HL-60 (cell line): ENCODE data around the gene PRICKLE2.

Experiments used
- DNase-seq, 2 experiments: peaks; one replicate each; pipeline ENCODE4 v3.0.0-alpha.2; 2010 to 2020; ENCODE audit warnings: low read depth in 1 of 2, low spot score in 1 of 2
- H3K27ac ChIP-seq: fragments of 250-450 bp; sonication (Bioruptor Pico); replicated peaks from 2 replicates; pipeline ENCODE4 v1.5.1; 2020; ENCODE audit warnings: mild to moderate bottlenecking, moderate library complexity
- H3K27me3 ChIP-seq: fragments of 250-450 bp; sonication (Bioruptor Pico); 2 replicates; pipeline ENCODE4 v1.5.1; 2021; ENCODE audit warnings: mild to moderate bottlenecking, moderate library complexity; ENCODE audit not compliant: insufficient read depth, poor library complexity, severe bottlenecking
- H3K4me3 ChIP-seq: replicated peaks from 2 replicates; pipeline ENCODE4 v1.5.1; 2011; ENCODE audit warnings: mild to moderate bottlenecking, control low read depth, low read length; ENCODE audit not compliant: insufficient read depth
- CTCF ChIP-seq: IDR thresholded peaks from one replicate; pipeline ENCODE4 v1.5.1; 2011; ENCODE audit warnings: low read length, control low read depth, inconsistent platforms; ENCODE audit not compliant: insufficient read depth
- GABPA ChIP-seq: IDR thresholded peaks from 2 replicates; pipeline ENCODE4 v1.6.1; 2012; ENCODE audit warnings: low read depth
- POLR2AphosphoS5 ChIP-seq: IDR thresholded peaks from 2 replicates; pipeline ENCODE4 v1.6.1; 2012; ENCODE audit warnings: low read depth
- REST ChIP-seq: IDR thresholded peaks from 2 replicates; pipeline ENCODE4 v1.6.1; 2012; ENCODE audit warnings: low read depth; ENCODE audit not compliant: insufficient replicate concordance
- SPI1 ChIP-seq: IDR thresholded peaks from 2 replicates; pipeline ENCODE4 v1.6.1; 2012; ENCODE audit warnings: low read depth, mild to moderate bottlenecking, borderline replicate concordance

Gene PRICKLE2

GRCh38 chr3:64063207-64063982 is 161.9 kb downstream of the PRICKLE2 start:
- TF ChIP-seq SPI1 (no peak), GABPA (no peak), POLR2AphosphoS5 (no peak), CTCF (no peak), REST (no peak)
- DNase-seq: no peak
- H3K27ac ChIP-seq: no peak overlapping the region
- H3K4me3 ChIP-seq: no peak overlapping the region
- H3K27me3 ChIP-seq: no peaks in the 10 kb centered on the region

GRCh38 chr3:64061628-64062027 is 163.6 kb downstream of the PRICKLE2 start:
- Histone ChIP-seq H3K27ac (no peak overlapping the region), H3K27me3 (no peaks in the 10 kb centered on the region), H3K4me3 (no peak overlapping the region)
- TF ChIP-seq GABPA (no peak), CTCF (no peak), REST (no peak), POLR2AphosphoS5 (no peak), SPI1 (no peak)
- no peak for DNase-seq

- no peak for TF ChIP-seq POLR2AphosphoS5
- no peak for TF ChIP-seq REST
- no peak for TF ChIP-seq SPI1
- no peak for DNase-seq
- Histone ChIP-seq H3K27ac (no peak overlapping the region), H3K4me3 (no peak overlapping the region), H3K27me3 (no peaks in the 10 kb centered on the region)
Observed at GRCh38 chr3:64059484-64060175, 165.6 kb downstream of the PRICKLE2 start.
